Activated T-cell treated with anti-CD3 and anti-CD28 coated beads, Interleukin-2, amount 50 U/mL, for 24 hours (primary cell): ENCODE measurements around the gene USP34.
"Not testable (repeated sequence)": the region's sequence is repeated elsewhere in the genome, so short reads cannot be mapped to it uniquely, and the experiment has no call there.

Experiments
- DNase-seq: peaks from one replicate; pipeline ENCODE4 v3.0.0-alpha.2; 2020
- H3K27ac Mint-ChIP-seq: 2 replicates; pipeline ENCODE4 v1.8.0; 2020; ENCODE audit warnings: mild to moderate bottlenecking, mixed read lengths
- H3K27me3 Mint-ChIP-seq: 2 replicates; pipeline ENCODE4 v1.8.0; 2020; ENCODE audit warnings: mixed read lengths
- H3K36me3 Mint-ChIP-seq: 2 replicates; pipeline ENCODE4 v1.8.0; 2020; ENCODE audit warnings: low read depth, mixed read lengths
- H3K4me1 Mint-ChIP-seq: 2 replicates; pipeline ENCODE4 v1.8.0; 2020; ENCODE audit warnings: low read depth, mixed read lengths
- H3K4me3 Mint-ChIP-seq: 2 replicates; pipeline ENCODE4 v1.8.0; 2020; ENCODE audit warnings: mild to moderate bottlenecking, moderate library complexity, mixed read lengths
- H3K9me3 Mint-ChIP-seq: 2 replicates; pipeline ENCODE4 v1.8.0; 2020; ENCODE audit warnings: mixed read lengths

The USP34 gene

GRCh38 chr2:61448229-61448628 lies 22.7 kb downstream of the USP34 start:
- no peak for DNase-seq
- Mint-ChIP-seq H3K27me3 (no peaks in the 10 kb centered on the region), H3K36me3 (peaks cover 49% of the 10 kb centered on the region), H3K27ac (no peak overlapping the region), H3K4me1 (peaks cover 54% of the 10 kb centered on the region), H3K4me3 (no peak overlapping the region), H3K9me3 (no peaks in the 10 kb centered on the region)

GRCh38 chr2:61446971-61447370 lies 23.9 kb downstream of the USP34 start:
- H3K27ac Mint-ChIP-seq, H3K4me3 Mint-ChIP-seq, H3K27me3 Mint-ChIP-seq, H3K9me3 Mint-ChIP-seq, DNase-seq: not testable (repeated sequence)
- peaks cover 46% of the 10 kb centered on the region for H3K36me3 Mint-ChIP-seq
- peaks cover 61% of the 10 kb centered on the region for H3K4me1 Mint-ChIP-seq

GRCh38 chr2:61443342-61444041 lies 27.4 kb downstream of the USP34 start:
- H3K4me1 Mint-ChIP-seq, result peaks cover 68% of the 10 kb centered on the region
- H3K4me3 Mint-ChIP-seq, result no peak overlapping the region

GRCh38 chr2:61439241-61440002 lies 31.5 kb downstream of the USP34 start:
- Mint-ChIP-seq H3K4me3 (no peak overlapping the region), H3K27me3 (no peaks in the 10 kb centered on the region), H3K27ac (no peak overlapping the region), H3K36me3 (peaks cover 38% of the 10 kb centered on the region), H3K9me3 (peaks cover 15% of the 10 kb centered on the region), H3K4me1 (peaks cover 73% of the 10 kb centered on the region)
- DNase-seq, result no peak

More at GRCh38 chr2:61443342-61444041, 27.4 kb downstream of the USP34 start:
- peaks cover 38% of the 10 kb centered on the region for H3K36me3 Mint-ChIP-seq
- DNase-seq, result no peak
- peak overlapping the region; percentile 26 for H3K27ac Mint-ChIP-seq
- peaks cover 4% of the 10 kb centered on the region for H3K9me3 Mint-ChIP-seq
- H3K27me3 Mint-ChIP-seq, result no peaks in the 10 kb centered on the region

- H3K27me3 Mint-ChIP-seq, result no peaks in the 10 kb centered on the region
- H3K27ac Mint-ChIP-seq, result peak overlapping the region; percentile 47
- no peak overlapping the region for H3K4me3 Mint-ChIP-seq
- H3K9me3 Mint-ChIP-seq, result peaks cover 15% of the 10 kb centered on the region
- peaks cover 33% of the 10 kb centered on the region for H3K36me3 Mint-ChIP-seq
- H3K4me1 Mint-ChIP-seq, result peaks cover 75% of the 10 kb centered on the region
- DNase-seq, result no peak
Observed at GRCh38 chr2:61438670-61439069, 32.2 kb downstream of the USP34 start.

GRCh38 chr2:61437170-61437569 lies 33.7 kb downstream of the USP34 start:
- Mint-ChIP-seq H3K36me3 (peaks cover 33% of the 10 kb centered on the region), H3K27ac (no peak overlapping the region), H3K4me3 (no peak overlapping the region), H3K4me1 (peaks cover 68% of the 10 kb centered on the region), H3K9me3 (peaks cover 15% of the 10 kb centered on the region), H3K27me3 (no peaks in the 10 kb centered on the region)
- DNase-seq, result no peak

- no peak for DNase-seq
- no peak overlapping the region for H3K27ac Mint-ChIP-seq
- peaks cover 15% of the 10 kb centered on the region for H3K9me3 Mint-ChIP-seq
- no peak overlapping the region for H3K4me3 Mint-ChIP-seq
- H3K36me3 Mint-ChIP-seq, result peaks cover 33% of the 10 kb centered on the region
- peaks cover 59% of the 10 kb centered on the region for H3K4me1 Mint-ChIP-seq
- no peaks in the 10 kb centered on the region for H3K27me3 Mint-ChIP-seq
Observed at GRCh38 chr2:61436092-61436491, 34.8 kb downstream of the USP34 start.

- H3K4me3 Mint-ChIP-seq, result no peak overlapping the region
Observed at GRCh38 chr2:61435291-61435690, 35.6 kb downstream of the USP34 start.

GRCh38 chr2:61434314-61434713 lies 36.6 kb downstream of the USP34 start:
- peaks cover 29% of the 10 kb centered on the region for H3K36me3 Mint-ChIP-seq
- no peak for DNase-seq
- no peak overlapping the region for H3K4me3 Mint-ChIP-seq
- H3K27ac Mint-ChIP-seq, result peak overlapping the region; percentile 84
- H3K4me1 Mint-ChIP-seq, result peaks cover 55% of the 10 kb centered on the region
- H3K9me3 Mint-ChIP-seq, result peaks cover 15% of the 10 kb centered on the region
- no peaks in the 10 kb centered on the region for H3K27me3 Mint-ChIP-seq

More at GRCh38 chr2:61435291-61435690, 35.6 kb downstream of the USP34 start:
- peaks cover 15% of the 10 kb centered on the region for H3K9me3 Mint-ChIP-seq
- no peak overlapping the region for H3K27ac Mint-ChIP-seq
- no peaks in the 10 kb centered on the region for H3K27me3 Mint-ChIP-seq
- H3K4me1 Mint-ChIP-seq, result peaks cover 64% of the 10 kb centered on the region
- H3K36me3 Mint-ChIP-seq, result peaks cover 33% of the 10 kb centered on the region
- no peak for DNase-seq

- Mint-ChIP-seq H3K27me3 (no peaks in the 10 kb centered on the region), H3K27ac (peak overlapping the region; percentile 84), H3K9me3 (peaks cover 13% of the 10 kb centered on the region), H3K36me3 (peaks cover 24% of the 10 kb centered on the region), H3K4me3 (no peak overlapping the region), H3K4me1 (peaks cover 51% of the 10 kb centered on the region)
- no peak for DNase-seq
Observed at GRCh38 chr2:61433606-61434005, 37.3 kb downstream of the USP34 start.

- Mint-ChIP-seq H3K4me1 (peaks cover 53% of the 10 kb centered on the region), H3K27me3 (no peaks in the 10 kb centered on the region), H3K27ac (peak overlapping the region; percentile 47), H3K4me3 (no peak overlapping the region), H3K9me3 (peaks cover 10% of the 10 kb centered on the region), H3K36me3 (peaks cover 20% of the 10 kb centered on the region)
- DNase-seq, result no peak
Observed at GRCh38 chr2:61432990-61433389, 37.9 kb downstream of the USP34 start.

GRCh38 chr2:61431345-61431744 lies 39.5 kb downstream of the USP34 start:
- Mint-ChIP-seq H3K27me3 (no peaks in the 10 kb centered on the region), H3K9me3 (peaks cover 2% of the 10 kb centered on the region), H3K36me3 (peaks cover 11% of the 10 kb centered on the region), H3K4me1 (peaks cover 53% of the 10 kb centered on the region), H3K4me3 (no peak overlapping the region), H3K27ac (no peak overlapping the region)
- no peak for DNase-seq

- Mint-ChIP-seq H3K27ac (peak overlapping the region; percentile 92), H3K9me3 (no peaks in the 10 kb centered on the region), H3K4me1 (peaks cover 66% of the 10 kb centered on the region), H3K27me3 (no peaks in the 10 kb centered on the region), H3K4me3 (no peak overlapping the region), H3K36me3 (peaks cover 2% of the 10 kb centered on the region)
- peak; percentile 76 for DNase-seq
Observed at GRCh38 chr2:61426267-61426897, 44.5 kb downstream of the USP34 start.

- Mint-ChIP-seq H3K27me3 (no peaks in the 10 kb centered on the region), H3K36me3 (peaks cover 5% of the 10 kb centered on the region), H3K27ac (peak overlapping the region; percentile 92), H3K4me3 (no peak overlapping the region), H3K4me1 (peaks cover 69% of the 10 kb centered on the region), H3K9me3 (no peaks in the 10 kb centered on the region)
- no peak for DNase-seq
Observed at GRCh38 chr2:61425605-61426155, 45.2 kb downstream of the USP34 start.
